ENCODE measurements around the gene HSCB.
"Not testable (repeated sequence)": the region's sequence is repeated elsewhere in the genome, so short reads cannot be mapped to it uniquely, and the experiment has no call there.

HSCB gene

GRCh38 chr22:28741785-28742561 is at the start of gene HSCB, which contains the start of gene CHEK2:
HSCB (plus strand) TSS chr22:28742039; CDS start chr22:28742096, 57 bp downstream.
CHEK2 (minus strand) TSS chr22:28741820; CDS start chr22:28734721, 7,099 bp downstream.
- peak; percentile 98 for DNase-seq

- not testable (repeated sequence) for DNase-seq
Observed at GRCh38 chr22:28693041-28693760, 48.6 kb upstream of the HSCB start.

GRCh38 chr22:28702891-28703290 is 38.9 kb upstream of the HSCB start:
- no peak for DNase-seq

GRCh38 chr22:28703436-28703835 is 38.4 kb upstream of the HSCB start:
- no peak for DNase-seq

GRCh38 chr22:28706845-28707244 is 35.0 kb upstream of the HSCB start:
- no peak for DNase-seq

GRCh38 chr22:28710107-28710506 is 31.7 kb upstream of the HSCB start:
- no peak for DNase-seq

GRCh38 chr22:28710576-28711191 is 31.2 kb upstream of the HSCB start:
- no peak for DNase-seq

- no peak for DNase-seq
Observed at GRCh38 chr22:28711341-28711740, 30.5 kb upstream of the HSCB start.

GRCh38 chr22:28711820-28712777 is 29.7 kb upstream of the HSCB start:
- no peak for DNase-seq

GRCh38 chr22:28714043-28714628 is 27.7 kb upstream of the HSCB start:
- no peak for DNase-seq

GRCh38 chr22:28715611-28716010 is 26.2 kb upstream of the HSCB start:
- no peak for DNase-seq

GRCh38 chr22:28716686-28717085 is 25.2 kb upstream of the HSCB start:
- no peak for DNase-seq

GRCh38 chr22:28718044-28718443 is 23.8 kb upstream of the HSCB start:
- no peak for DNase-seq

- no peak for DNase-seq
Observed at GRCh38 chr22:28728002-28728401, 13.8 kb upstream of the HSCB start.

GRCh38 chr22:28728621-28729313 is 13.1 kb upstream of the HSCB start:
- no peak for DNase-seq

- no peak for DNase-seq
Observed at GRCh38 chr22:28730179-28730578, 11.7 kb upstream of the HSCB start.

- no peak for DNase-seq
Observed at GRCh38 chr22:28734393-28734792, 7.4 kb upstream of the HSCB start.

GRCh38 chr22:28736301-28737155 is 5.3 kb upstream of the HSCB start:
- DNase-seq, result no peak

GRCh38 chr22:28737701-28738100 is 4.1 kb upstream of the HSCB start:
- DNase-seq, result no peak

GRCh38 chr22:28738876-28739275 is 3.0 kb upstream of the HSCB start:
- DNase-seq, result not testable (repeated sequence)
